Right lobe of liver (tissue), 4 donors: ENCODE measurements around the gene ZNF827.

Experiments
- CTCF ChIP-seq, 4 donors: fragments of 200-600 bp in 3 of 4; fragments of 450-650 bp in 1 of 4; IDR thresholded peaks; one replicate each; pipeline versions ENCODE4 v1.5.1 to v1.8.0; 2016 to 2022; ENCODE audit warnings: antibody characterized with exemption in 4 of 4, mild to moderate bottlenecking in 2 of 4
- POLR2A ChIP-seq: fragments of 450-650 bp; IDR thresholded peaks from one replicate; pipeline ENCODE4 v1.6.1; 2017; ENCODE audit warnings: antibody characterized with exemption, mild to moderate bottlenecking
- donor health status: DM: no; HTN: no; CAD: no.
- donor health status: DM: no; HTN: no; CAD: no.
- donor health status: DM: no; HTN: yes; CAD: no.

GRCh38 chr4:145867406-145867805 is 71.2 kb downstream of the ZNF827 start:
- TF ChIP-seq CTCF (IDR thresholded peaks at IDR 0.05) (no peak), POLR2A (no peak)
